ENCODE data around the gene GJC3.
"Not testable (repeated sequence)": the region's sequence is repeated elsewhere in the genome, so short reads cannot be mapped to it uniquely, and the experiment has no call there.

GJC3 gene

GRCh38 chr7:99973817-99974216, 44.4 kb upstream of the GJC3 start:
- H3K4me2 ChIP-seq (ENCODE audit: low read length, poor library complexity, severe bottlenecking); H2AFZ ChIP-seq (ENCODE audit: low read depth, low read length); H3K14ac ChIP-seq (ENCODE audit: low read length in 2 of 2); H3K4me3 ChIP-seq (ENCODE audit: insufficient read depth in 1 of 2, low read depth in 1 of 2, low read length in 2 of 2); H2AK5ac ChIP-seq (ENCODE audit: low read length, severe bottlenecking); H3K18ac ChIP-seq (ENCODE audit: low read depth in 1 of 2, low read length in 2 of 2); H4K91ac ChIP-seq (ENCODE audit: low read length); H4K8ac ChIP-seq (ENCODE audit: low read length); H3K36me3 ChIP-seq (ENCODE audit: control insufficient read depth in 1 of 2, insufficient read depth in 2 of 2, low read depth in 1 of 2, low read length in 2 of 2); H2BK15ac ChIP-seq (ENCODE audit: low read depth, poor library complexity, severe bottlenecking); H3K9ac ChIP-seq (ENCODE audit: low read length); H2BK120ac ChIP-seq (ENCODE audit: low read depth, low read length); H3K4ac ChIP-seq (ENCODE audit: low read depth in 1 of 2, low read length in 2 of 2); H3K23ac ChIP-seq (ENCODE audit: low read length in 2 of 2); H2BK5ac ChIP-seq (ENCODE audit: low read depth, low read length, poor library complexity, severe bottlenecking); H2BK12ac ChIP-seq (ENCODE audit: low read length in 2 of 2); H3K79me1 ChIP-seq (replicated peaks; ENCODE audit: low read length, poor library complexity, severe bottlenecking); H3K9me3 ChIP-seq (ENCODE audit: control insufficient read depth, low read length); H3K4me1 ChIP-seq (ENCODE audit: control insufficient read depth, insufficient read depth, low read depth, low read length); DNase-seq; H3K27ac ChIP-seq (ENCODE audit: low read length, poor library complexity, severe bottlenecking): not testable (repeated sequence)
- peaks cover 16 to 38% of the 10 kb centered on the region in 2 experiments for H3K27me3 ChIP-seq (ENCODE audit: control insufficient read depth in 1 of 2, insufficient read depth in 1 of 2, low read length in 2 of 2)
- WGBS: 91% methylated on average over 4 of the region's 7 CpGs

- H3K9me3 ChIP-seq (ENCODE audit: control insufficient read depth, low read length): peaks cover 5% of the 10 kb centered on the region
- no peak overlapping the region for H3K4me2 ChIP-seq (ENCODE audit: low read length, poor library complexity, severe bottlenecking)
- H4K8ac ChIP-seq (ENCODE audit: low read length): no peak overlapping the region
- no peaks in the 10 kb centered on the region for H3K4me1 ChIP-seq (ENCODE audit: control insufficient read depth, insufficient read depth, low read depth, low read length)
- H3K27ac ChIP-seq (ENCODE audit: low read length, poor library complexity, severe bottlenecking): no peak overlapping the region
- no peaks in the 10 kb centered on the region for H3K36me3 ChIP-seq (ENCODE audit: control insufficient read depth in 1 of 2, insufficient read depth in 2 of 2, low read depth in 1 of 2, low read length in 2 of 2)
- H3K23ac ChIP-seq (ENCODE audit: low read length in 2 of 2): no peak overlapping the region
- H2AFZ ChIP-seq (ENCODE audit: low read depth, low read length): no peak overlapping the region
- no peak overlapping the region for H3K18ac ChIP-seq (ENCODE audit: low read depth in 1 of 2, low read length in 2 of 2)
- no peak overlapping the region for H2BK12ac ChIP-seq (ENCODE audit: low read length in 2 of 2)
- 76% methylated on average over 4 of the region's 4 CpGs for WGBS
- H2BK120ac ChIP-seq (ENCODE audit: low read depth, low read length): no peak overlapping the region
- H3K14ac ChIP-seq (ENCODE audit: low read length in 2 of 2): no peak overlapping the region
- DNase-seq: no peak
- H3K9ac ChIP-seq (ENCODE audit: low read length): no peak overlapping the region
- no peak overlapping the region for H2BK5ac ChIP-seq (ENCODE audit: low read depth, low read length, poor library complexity, severe bottlenecking)
- H3K4ac ChIP-seq (ENCODE audit: low read depth in 1 of 2, low read length in 2 of 2): no peak overlapping the region
- H4K91ac ChIP-seq (ENCODE audit: low read length): no peak overlapping the region
- no peak overlapping the region for H2AK5ac ChIP-seq (ENCODE audit: low read length, severe bottlenecking)
- peaks cover 18 to 41% of the 10 kb centered on the region in 2 experiments for H3K27me3 ChIP-seq (ENCODE audit: control insufficient read depth in 1 of 2, insufficient read depth in 1 of 2, low read length in 2 of 2)
- no peaks in the 10 kb centered on the region for H3K79me1 ChIP-seq (replicated peaks; ENCODE audit: low read length, poor library complexity, severe bottlenecking)
- H2BK15ac ChIP-seq (ENCODE audit: low read depth, poor library complexity, severe bottlenecking): no peak overlapping the region
- H3K4me3 ChIP-seq (ENCODE audit: insufficient read depth in 1 of 2, low read depth in 1 of 2, low read length in 2 of 2): no peak overlapping the region
These were observed 41.8 kb upstream of the GJC3 start for GRCh38 chr7:99971242-99971641.

- H3K27me3 ChIP-seq (ENCODE audit: control insufficient read depth in 1 of 2, insufficient read depth in 1 of 2, low read length in 2 of 2): peaks cover 12 to 47% of the 10 kb centered on the region in 2 experiments
- H2BK5ac ChIP-seq (ENCODE audit: low read depth, low read length, poor library complexity, severe bottlenecking); H3K4me1 ChIP-seq (ENCODE audit: control insufficient read depth, insufficient read depth, low read depth, low read length); H2BK12ac ChIP-seq (ENCODE audit: low read length in 2 of 2); H2AK5ac ChIP-seq (ENCODE audit: low read length, severe bottlenecking); H3K36me3 ChIP-seq (ENCODE audit: control insufficient read depth in 1 of 2, insufficient read depth in 2 of 2, low read depth in 1 of 2, low read length in 2 of 2); H4K8ac ChIP-seq (ENCODE audit: low read length); H3K18ac ChIP-seq (ENCODE audit: low read depth in 1 of 2, low read length in 2 of 2); H4K91ac ChIP-seq (ENCODE audit: low read length); H2BK120ac ChIP-seq (ENCODE audit: low read depth, low read length); DNase-seq; H3K14ac ChIP-seq (ENCODE audit: low read length in 2 of 2); H3K27ac ChIP-seq (ENCODE audit: low read length, poor library complexity, severe bottlenecking); H2AFZ ChIP-seq (ENCODE audit: low read depth, low read length); H3K9me3 ChIP-seq (ENCODE audit: control insufficient read depth, low read length); H2BK15ac ChIP-seq (ENCODE audit: low read depth, poor library complexity, severe bottlenecking); H3K23ac ChIP-seq (ENCODE audit: low read length in 2 of 2); H3K4ac ChIP-seq (ENCODE audit: low read depth in 1 of 2, low read length in 2 of 2); H3K79me1 ChIP-seq (replicated peaks; ENCODE audit: low read length, poor library complexity, severe bottlenecking); H3K9ac ChIP-seq (ENCODE audit: low read length); H3K4me2 ChIP-seq (ENCODE audit: low read length, poor library complexity, severe bottlenecking); H3K4me3 ChIP-seq (ENCODE audit: insufficient read depth in 1 of 2, low read depth in 1 of 2, low read length in 2 of 2): not testable (repeated sequence)
- 0% methylated on average over 1 of the region's 1 CpG for WGBS
These were observed 40.4 kb upstream of the GJC3 start for GRCh38 chr7:99969813-99970212.

- H3K14ac ChIP-seq (ENCODE audit: low read length in 2 of 2): no peak overlapping the region
- H3K4me3 ChIP-seq (ENCODE audit: insufficient read depth in 1 of 2, low read depth in 1 of 2, low read length in 2 of 2): no peak overlapping the region
- H4K8ac ChIP-seq (ENCODE audit: low read length): no peak overlapping the region
- H3K4me1 ChIP-seq (ENCODE audit: control insufficient read depth, insufficient read depth, low read depth, low read length): no peaks in the 10 kb centered on the region
- H2AFZ ChIP-seq (ENCODE audit: low read depth, low read length): no peak overlapping the region
- WGBS: 97% methylated on average over 3 of the region's 3 CpGs
- H3K4ac ChIP-seq (ENCODE audit: low read depth in 1 of 2, low read length in 2 of 2): no peak overlapping the region
- DNase-seq: no peak
- H2BK12ac ChIP-seq (ENCODE audit: low read length in 2 of 2): no peak overlapping the region
- no peak overlapping the region for H2AK5ac ChIP-seq (ENCODE audit: low read length, severe bottlenecking)
- peaks cover 12 to 52% of the 10 kb centered on the region in 2 experiments for H3K27me3 ChIP-seq (ENCODE audit: control insufficient read depth in 1 of 2, insufficient read depth in 1 of 2, low read length in 2 of 2)
- H4K91ac ChIP-seq (ENCODE audit: low read length): no peak overlapping the region
- no peak overlapping the region for H2BK5ac ChIP-seq (ENCODE audit: low read depth, low read length, poor library complexity, severe bottlenecking)
- no peak overlapping the region for H3K27ac ChIP-seq (ENCODE audit: low read length, poor library complexity, severe bottlenecking)
- H3K9me3 ChIP-seq (ENCODE audit: control insufficient read depth, low read length): peaks cover 5% of the 10 kb centered on the region
- H3K9ac ChIP-seq (ENCODE audit: low read length): no peak overlapping the region
- H3K79me1 ChIP-seq (replicated peaks; ENCODE audit: low read length, poor library complexity, severe bottlenecking): no peaks in the 10 kb centered on the region
- no peak overlapping the region for H3K4me2 ChIP-seq (ENCODE audit: low read length, poor library complexity, severe bottlenecking)
- H3K36me3 ChIP-seq (ENCODE audit: control insufficient read depth in 1 of 2, insufficient read depth in 2 of 2, low read depth in 1 of 2, low read length in 2 of 2): no peaks in the 10 kb centered on the region
- H3K23ac ChIP-seq (ENCODE audit: low read length in 2 of 2): no peak overlapping the region
- H2BK15ac ChIP-seq (ENCODE audit: low read depth, poor library complexity, severe bottlenecking): no peak overlapping the region
- no peak overlapping the region for H2BK120ac ChIP-seq (ENCODE audit: low read depth, low read length)
- no peak overlapping the region for H3K18ac ChIP-seq (ENCODE audit: low read depth in 1 of 2, low read length in 2 of 2)
These were observed 39.9 kb upstream of the GJC3 start for GRCh38 chr7:99969298-99969697.
